HG03521 (cell line): Measurements from ENCODE around the gene BMERB1.
"Not testable (repeated sequence)": the region's sequence is repeated elsewhere in the genome, so short reads cannot be mapped to it uniquely, and the experiment has no call there.

Source experiments
- ATAC-seq: cut with Tn5 transposase; IDR thresholded peaks from one replicate; pipeline ENCODE4 v1.9.1; 2021; ENCODE audit warnings: mild to moderate bottlenecking, moderate library complexity; ENCODE audit not compliant: unreplicated experiment

BMERB1 gene

DNA sequence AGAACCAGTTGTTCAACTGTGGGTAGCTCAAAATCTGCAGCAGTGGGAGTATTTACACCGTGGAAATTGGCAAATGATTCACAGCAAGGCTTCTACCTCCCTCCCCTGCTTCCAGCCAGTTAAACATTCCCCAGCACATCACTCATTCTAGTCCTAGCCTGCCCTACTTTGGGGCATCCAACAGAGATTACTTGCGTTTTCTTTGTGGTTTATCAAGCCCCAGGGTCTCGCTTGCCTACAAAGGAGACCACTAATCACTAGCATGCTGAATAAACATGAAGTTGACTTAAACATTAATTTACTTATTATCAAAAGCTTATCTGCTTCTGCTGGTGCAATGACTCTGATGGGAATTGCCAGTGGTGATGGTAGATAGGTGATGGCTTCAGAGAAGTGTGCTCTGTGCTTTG, 114.1 kb downstream of the BMERB1 start:
- no peak for ATAC-seq

DNA sequence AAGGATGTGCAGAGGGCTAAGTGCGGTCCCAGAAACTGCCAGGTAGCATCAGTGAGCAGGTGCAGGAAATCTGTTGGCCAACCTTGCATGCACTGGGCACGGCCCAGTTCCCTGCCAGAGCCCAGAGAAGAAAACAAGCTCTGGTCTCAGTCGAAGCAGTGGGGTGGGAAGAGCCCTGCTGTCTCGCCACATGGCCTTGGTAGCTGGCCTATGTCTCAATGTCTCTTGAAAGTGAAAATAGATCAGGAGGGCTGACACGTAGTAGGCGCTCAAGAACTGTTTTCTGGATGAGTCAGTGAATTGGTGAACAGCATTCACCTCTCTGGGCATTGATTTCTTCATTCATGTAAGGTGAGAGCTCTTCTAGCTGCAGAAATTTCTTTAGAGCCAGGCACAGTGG, 118.1 kb downstream of the BMERB1 start:
- ATAC-seq = no peak

DNA sequence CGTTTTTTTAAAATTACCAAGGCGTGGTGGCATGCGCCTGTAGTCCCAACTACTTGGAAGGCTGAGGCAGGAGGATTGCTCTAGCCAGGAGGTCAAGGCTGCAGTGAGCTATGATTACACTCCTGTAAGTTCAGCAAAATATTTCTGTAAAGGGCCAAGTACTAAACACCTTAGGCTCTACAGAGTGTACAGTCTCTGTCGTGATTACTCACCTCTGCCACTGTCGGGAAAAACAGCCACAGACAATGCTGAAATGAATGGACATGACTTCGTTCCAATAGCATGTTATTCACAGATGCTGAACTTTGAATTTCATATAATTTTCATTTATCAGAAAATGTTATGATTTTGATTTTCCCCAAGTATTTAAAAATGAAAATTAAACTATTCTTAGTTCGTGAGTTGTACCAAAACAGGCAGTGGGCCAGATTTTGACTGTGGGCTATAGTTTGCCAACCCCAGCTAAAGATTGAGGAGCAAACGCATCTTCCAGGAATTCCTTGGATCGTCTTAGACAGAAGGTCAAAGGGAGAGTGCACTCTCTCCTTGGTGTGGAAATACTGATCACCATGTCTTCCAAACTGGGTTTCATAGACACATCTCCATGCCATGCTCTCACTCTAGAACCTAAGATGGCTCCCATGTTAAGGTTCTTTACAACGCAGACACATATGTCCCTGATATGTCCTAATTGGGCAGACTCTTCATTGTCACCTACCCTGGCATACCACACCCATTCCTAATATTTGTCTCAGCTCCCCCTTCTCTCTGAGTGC, 119.1 kb downstream of the BMERB1 start:
- no peak for ATAC-seq

DNA sequence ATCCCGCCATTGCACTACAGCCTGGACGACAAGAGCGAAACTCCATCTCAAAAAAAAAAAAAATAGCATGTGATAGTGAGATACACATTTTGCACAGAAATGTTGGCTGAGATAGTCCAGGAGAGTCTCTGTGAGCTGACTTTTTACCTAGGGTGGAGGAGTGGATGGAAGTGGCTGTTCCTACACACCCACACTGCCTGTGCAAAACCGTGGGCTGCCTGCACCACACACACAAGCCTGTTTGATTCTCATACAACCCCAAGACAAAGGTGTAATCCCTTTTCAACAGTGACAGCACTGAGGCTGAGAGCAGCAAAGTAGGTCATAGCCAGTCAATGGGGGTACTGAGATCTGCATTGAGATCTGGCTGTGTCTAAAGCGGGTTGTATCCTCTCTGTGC, 121.7 kb downstream of the BMERB1 start:
- no peak for ATAC-seq

DNA sequence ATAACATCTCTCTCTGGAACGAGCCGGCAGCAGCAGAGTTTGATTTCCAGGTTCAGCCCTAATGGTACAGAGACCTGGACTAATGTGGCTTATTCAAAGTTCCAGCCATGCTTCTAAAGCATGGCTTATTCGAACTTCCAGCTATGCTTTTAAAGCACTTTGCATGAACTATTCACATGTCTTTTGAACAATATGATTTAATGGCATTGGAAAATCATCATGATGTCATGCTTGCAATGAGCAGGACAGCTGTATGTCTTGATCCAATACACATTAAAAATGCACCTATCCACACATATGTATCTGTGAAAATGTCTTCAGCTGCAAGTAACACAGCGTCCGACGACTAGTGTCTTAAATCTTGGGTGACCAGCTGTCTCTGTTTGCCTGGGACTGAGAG, 122.9 kb downstream of the BMERB1 start:
- ATAC-seq = no peak

DNA sequence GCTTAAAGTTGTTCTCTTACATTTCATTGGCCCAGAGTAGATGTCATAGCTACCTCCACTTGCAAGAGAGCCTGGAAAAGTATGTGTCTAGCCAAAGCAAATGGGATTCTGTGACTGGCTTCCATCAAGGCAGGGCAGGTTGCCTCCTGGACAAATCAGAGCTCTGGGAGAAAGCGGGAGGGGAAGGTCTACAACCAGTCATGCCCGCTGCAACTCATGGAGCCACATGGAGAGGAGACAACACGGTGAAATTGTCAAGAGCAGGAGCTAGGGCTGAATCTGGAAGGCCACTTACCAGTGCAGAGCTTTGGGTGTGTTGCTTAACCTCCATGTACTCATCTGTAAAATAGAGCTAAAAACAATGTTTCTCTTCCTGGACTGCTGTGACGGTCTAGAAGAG, 124.8 kb downstream of the BMERB1 start:
- no peak for ATAC-seq

DNA sequence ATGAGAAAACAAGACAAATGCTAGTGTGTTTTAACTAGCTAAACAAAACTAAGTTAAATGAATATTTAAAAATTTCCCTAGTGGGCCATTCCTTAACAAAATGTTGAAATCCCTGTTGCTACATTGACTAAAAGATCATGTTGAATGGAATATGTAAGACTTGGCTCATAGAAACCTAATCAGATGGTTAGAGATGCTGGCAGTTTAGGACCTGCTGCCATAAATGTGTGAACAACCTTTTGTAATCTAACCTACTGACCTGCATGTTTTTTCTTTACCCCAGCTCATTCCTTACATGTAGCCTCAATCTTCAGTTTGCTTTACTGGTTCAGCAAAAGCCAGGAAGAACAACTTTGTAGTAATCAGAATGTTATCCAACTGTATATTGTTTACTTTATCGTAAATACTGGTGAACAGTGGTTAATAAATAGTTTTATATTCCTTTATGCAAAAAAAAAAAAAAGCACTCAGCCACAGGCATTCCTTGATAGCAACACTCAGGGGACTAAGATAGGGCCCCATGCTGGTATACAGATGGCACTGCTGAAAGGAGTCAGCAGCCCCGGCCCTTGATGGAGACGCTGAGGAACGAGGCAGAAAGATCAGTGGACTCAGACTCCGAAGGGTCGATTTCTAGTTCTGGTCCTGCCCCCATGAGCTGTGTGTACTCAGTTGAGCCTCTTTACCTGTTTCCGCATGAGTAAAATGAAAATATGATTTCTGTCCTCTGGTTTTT, 130.4 kb downstream of the BMERB1 start:
- no peak for ATAC-seq

DNA sequence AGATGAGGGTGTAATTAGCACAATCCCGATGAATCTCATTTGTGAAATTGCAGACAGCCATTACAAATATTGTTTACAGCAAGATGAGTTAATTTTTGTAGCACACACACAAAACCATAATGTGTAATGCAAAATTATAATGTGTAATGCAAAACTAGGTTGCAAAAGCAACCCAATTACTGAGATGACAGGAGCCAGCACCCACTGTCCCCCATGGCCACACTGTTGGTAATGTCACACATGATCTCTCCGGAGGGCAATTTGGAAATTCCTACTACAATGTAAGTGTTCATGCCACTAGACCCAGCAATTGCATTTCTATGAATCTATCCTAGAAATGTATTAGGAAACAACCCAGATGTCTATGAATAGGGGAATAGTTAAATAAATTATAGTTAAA, 131.7 kb downstream of the BMERB1 start:
- no peak for ATAC-seq

DNA sequence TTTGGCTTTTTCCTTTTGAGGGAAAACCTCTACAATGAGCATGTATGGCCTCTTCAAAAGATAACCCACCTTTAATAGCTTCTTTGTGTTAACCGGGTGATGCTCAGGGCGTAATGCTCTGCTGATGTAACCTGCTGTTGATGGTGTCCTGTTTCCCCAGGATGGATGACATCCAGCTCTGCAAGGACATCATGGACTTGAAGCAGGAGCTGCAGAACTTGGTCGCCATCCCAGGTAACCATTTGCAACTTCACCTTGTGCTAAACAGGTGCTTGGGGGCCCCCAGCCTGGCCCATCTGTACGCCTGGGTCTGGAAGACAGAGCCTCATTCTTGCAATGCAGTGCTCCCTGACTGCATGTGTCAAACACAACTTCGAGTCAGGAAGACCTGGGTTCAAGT, 133.4 kb downstream of the BMERB1 start:
- ATAC-seq = no peak

DNA sequence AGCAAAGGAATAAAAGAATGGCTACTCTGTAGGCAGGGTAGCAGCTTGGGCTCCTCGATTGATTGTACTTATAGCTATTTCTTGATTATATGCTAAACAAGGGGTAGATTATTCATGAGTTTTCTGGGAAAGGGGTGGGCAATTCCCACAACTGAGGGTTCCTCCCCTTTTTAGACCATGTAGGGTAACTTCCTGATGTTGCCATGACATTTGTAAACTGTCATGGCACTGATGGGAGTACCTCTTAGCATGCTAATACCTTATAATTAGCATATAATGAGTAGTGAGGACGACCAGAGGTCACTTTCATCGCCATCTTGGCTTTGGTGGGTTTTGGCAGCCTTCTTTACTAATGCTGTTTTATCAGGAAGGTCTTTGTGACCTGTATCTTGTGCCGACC, 136.3 kb downstream of the BMERB1 start:
- not testable (repeated sequence) for ATAC-seq

DNA sequence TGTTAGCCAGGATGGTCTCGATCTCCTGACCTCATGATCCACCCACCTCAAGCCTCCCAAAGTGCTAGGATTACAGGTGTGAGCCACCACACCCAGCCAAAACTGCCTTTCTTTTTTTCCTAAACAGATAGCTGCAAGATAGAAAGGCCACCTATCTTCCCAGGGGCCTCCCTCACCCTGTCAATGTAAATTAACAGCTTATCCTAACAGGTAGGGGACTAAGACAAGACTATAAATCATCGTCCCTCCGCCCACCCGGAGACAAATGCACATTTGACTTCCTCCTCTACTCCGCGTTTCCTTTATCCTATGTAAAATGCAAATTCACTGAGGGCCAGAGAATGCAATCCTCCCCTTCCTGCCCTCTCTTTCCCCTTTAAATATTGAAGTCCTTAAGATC, 137.2 kb downstream of the BMERB1 start:
- ATAC-seq = no peak

DNA sequence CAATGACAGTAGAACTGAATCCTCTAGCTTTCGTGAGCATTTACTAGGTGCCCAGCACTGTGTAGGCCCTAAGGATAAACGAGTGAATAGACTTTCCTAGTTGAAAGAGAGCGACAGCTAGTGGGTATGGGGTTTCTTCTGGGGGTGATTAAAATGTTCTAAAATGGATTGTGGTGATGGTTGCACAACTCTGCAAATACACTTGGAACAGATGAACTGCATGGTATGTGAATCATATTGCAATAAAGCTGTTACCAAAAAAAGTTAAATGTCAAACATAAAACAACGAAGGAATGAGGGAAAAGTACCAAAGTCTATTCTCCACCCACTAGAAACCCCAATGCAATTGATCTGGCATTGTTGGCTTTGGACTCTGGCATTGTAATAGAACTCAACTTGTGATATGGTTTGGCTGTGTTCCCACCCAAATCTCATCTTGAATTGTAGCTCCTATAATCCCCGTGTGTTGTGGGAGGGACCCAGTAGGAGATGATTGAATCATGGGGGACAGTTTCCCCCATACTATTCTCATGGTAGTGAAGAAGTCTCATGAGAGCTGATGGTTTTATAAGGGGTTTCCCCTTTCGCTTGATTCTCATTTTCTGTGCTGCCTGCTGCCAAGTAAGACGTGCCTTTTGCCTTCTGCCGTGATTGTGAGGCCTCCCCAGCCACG, 138.1 kb downstream of the BMERB1 start:
- no peak for ATAC-seq

DNA sequence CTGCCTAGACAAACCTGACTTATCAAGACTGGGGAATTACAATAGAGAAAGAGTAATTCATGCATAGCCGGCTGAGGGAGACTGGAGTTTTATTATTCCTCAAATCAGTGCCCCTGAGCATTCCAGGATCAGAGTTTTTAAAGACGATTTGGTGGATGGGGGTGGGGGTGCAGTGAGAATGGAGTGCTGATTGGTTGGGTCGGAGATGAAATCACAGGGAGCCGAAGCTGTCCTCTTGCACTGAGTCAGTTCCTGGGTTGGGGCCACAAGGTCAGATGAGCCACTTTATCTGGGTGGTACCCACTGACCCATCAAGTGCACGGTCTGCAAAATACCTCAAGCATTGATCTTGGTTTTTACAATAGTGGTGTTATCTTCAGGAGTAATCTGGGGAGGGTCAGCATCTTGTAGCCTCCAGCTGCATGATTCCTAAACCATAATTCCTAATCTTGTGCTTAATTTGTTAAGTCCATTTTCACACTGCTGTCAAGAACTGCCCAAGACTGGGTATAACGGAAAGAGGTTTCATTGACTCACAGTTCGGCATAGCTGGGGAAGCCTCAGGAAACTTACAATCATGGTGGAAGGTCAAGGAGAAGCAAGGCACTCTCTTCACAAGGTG, 139.0 kb downstream of the BMERB1 start:
- no peak for ATAC-seq

DNA sequence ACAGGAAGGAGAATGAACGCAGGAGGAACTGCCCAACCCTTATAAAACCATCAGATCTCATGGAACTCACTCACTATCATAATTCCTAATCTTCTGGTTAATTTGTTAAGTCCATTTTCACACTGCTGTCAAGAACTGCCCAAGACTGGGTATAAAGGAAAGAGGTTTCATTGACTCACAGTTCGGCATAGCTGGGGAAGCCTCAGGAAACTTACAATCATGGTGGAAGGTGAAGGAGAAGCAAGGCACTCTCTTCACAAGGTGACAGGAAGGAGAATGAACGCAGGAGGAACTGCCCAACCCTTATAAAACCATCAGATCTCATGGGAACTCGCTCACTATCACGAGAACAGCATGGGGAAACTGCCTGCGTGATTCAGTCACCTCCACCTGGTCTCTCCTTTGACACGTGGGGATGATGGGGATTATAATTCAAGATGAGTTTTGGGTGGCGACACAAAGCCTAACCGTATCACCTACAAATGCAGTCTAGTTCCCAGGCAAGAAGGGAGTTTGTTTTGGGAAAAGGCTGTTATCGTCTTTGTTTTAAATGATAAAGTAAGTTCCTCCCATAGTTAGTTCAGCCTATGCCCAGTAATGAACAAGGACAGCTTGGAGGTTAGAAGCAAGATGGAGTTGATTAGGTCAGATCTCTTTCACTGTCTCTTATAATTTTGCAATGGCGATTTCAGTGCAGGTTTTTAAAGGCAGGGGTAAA, 139.7 kb downstream of the BMERB1 start:
- not testable (repeated sequence) for ATAC-seq

DNA sequence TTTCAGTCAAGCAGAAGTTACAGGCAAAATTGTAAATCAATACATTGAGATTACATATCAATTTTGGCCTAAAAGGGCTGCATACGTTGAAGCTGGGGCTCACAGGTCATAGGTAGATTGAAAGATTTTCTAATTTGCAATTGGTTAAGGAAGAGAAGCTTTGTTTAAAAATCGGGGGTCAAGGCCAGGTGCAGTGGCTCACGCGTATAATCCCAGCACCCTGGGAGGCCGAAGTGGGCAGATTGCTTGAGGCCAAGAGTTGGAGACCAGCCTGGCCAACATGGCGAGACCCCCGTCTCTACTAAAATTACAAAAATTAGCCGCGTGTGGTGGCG, 140.2 kb downstream of the BMERB1 start:
- ATAC-seq = no peak

DNA sequence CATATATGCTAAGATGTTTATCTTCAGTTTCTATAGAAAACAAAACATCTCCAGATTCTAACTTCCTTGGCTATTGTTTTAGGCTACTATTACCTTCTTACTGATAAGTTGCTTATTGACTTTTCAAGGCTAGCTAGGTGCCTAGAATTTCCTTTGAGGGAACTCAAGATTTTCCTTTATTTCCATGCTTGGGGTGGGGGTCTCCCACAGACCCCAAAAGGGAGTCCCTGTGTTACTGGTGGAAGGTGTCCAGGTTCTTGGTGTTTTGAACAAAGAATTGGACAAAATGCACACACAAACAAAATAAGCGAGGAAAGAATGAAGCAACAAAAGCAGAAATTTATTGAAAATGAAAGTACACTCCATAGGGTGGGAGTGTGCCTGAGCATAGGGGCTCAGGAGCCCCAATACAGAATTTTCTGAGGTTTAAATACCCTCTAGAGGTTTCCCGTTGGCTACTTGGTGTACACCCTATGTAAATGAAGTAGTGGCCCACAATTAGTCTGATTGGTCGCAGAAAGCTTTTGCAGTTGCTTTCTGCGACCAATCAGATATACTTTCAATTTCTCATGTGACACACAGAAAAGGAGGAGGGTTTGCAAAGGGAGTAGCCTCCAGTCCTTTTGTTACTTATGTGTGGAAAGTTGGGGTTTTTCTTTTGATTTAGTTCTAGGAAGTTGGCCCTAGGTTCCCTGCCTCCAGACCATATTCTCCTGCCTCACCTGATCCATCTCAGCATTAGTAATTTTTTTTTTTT, 141.1 kb downstream of the BMERB1 start:
- no peak for ATAC-seq

DNA sequence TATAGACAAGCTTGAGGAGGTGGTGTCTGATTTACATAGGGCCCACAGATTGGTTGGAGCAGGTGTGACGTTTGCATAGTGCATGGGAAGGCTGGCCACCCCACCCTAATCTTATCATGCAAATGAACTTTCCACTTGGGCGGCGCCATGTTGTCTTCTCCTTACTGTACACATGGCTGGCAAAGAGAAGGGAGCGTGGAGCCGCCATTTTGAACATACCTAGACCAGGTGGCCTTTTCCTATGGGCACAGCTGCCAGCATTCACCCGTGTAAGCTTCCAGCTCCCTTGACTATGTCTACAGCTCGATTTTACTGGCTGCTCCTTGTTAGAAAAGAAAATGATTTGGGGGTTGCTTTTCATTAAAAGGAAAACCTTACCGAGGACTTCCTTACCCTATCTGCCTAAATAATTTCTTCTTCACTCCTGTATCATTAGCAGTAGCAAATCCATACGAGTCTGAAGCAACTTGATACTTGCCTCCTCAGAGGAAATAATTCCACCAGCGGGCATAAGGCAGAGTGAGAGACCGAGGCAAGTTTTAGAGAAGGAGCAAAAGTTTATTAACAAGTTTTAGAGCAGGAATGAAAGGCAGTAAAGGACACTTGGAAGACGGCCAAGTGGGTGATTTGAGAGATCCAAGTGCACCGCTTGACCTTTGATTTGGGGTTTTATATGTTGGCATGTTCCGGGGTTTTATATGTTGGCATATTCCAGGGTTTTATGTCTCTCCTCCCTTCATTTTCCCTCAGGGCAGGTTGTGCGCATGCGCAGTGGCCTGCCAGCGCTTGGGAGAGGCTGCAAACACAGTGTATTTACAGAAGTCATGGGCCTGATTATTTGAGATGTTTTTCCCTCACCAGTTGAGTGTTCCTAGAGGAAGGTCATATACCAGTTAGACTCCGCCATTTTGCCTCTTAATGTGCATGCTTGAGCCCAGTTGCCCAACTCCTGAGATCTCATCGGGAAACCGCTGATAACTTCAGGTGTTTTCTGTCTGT, 142.9 kb downstream of the BMERB1 start:
- no peak for ATAC-seq

DNA sequence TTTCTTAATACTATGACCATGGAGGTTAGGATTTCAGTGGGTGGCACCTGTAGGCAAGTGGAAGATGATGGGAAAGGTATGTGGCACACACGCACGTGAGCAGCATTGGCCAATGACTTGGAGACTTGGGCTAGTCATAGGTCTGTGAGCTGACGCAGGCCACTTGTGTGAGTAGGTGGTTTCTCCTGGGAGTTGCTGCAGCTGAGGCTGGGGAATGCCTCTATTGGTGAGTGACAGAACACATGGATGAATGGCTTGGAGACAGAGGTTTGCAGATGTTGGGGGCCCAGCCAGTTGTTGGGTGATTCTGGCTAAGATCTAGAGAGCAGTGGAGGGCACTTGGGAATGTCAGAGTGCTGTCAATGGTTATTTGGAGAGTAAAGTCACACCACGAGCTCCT, 144.4 kb downstream of the BMERB1 start:
- ATAC-seq = no peak
